Spleen (tissue), 11 donors: Measurements from ENCODE around the gene WDR18. TPM values are rescaled to one million over a fixed set of nuclear protein-coding genes. Genes with fewer than 3 reads are reported as not detected.

Experiments
- DNase-seq: peaks from one replicate; pipeline ENCODE4 v3.0.0-alpha.2; 2020
- H3K27ac ChIP-seq, 8 donors: fragments of 200-600 bp; sonication (generic) in 7 of 8; 1 replicate in 4 of 8; 2 replicates in 4 of 8; pipeline versions ENCODE4 v1.5.0 to v1.8.0; 2016 to 2021; ENCODE audit warnings: inconsistent platforms in 4 of 8, mild to moderate bottlenecking in 4 of 8, moderate library complexity in 1 of 8
- H3K27me3 ChIP-seq, 7 donors: fragments of 200-600 bp; sonication (generic) in 6 of 7; replicated peaks in 1 of 7; 1 replicate in 4 of 7; 2 replicates in 3 of 7; pipeline versions ENCODE4 v1.5.0 to v1.8.0; 2016 to 2021; ENCODE audit warnings: inconsistent platforms in 3 of 7, mild to moderate bottlenecking in 1 of 7
- H3K36me3 ChIP-seq, 6 donors: fragments of 200-600 bp; sonication (generic) in 5 of 6; 1 replicate in 4 of 6; 2 replicates in 2 of 6; pipeline versions ENCODE4 v1.5.0 to v1.8.0; 2016 to 2021; ENCODE audit warnings: inconsistent platforms in 2 of 6
- H3K4me1 ChIP-seq, 6 donors: fragments of 200-600 bp; sonication (generic) in 5 of 6; 1 replicate in 3 of 6; 2 replicates in 3 of 6; pipeline versions ENCODE4 v1.5.0 to v1.8.0; 2016 to 2021; ENCODE audit warnings: inconsistent platforms in 3 of 6
- H3K4me3 ChIP-seq, 8 donors: fragments of 200-600 bp; sonication (generic) in 7 of 8; 1 replicate in 4 of 8; 2 replicates in 4 of 8; pipeline versions ENCODE4 v1.5.0 to v1.8.0; 2016 to 2021; ENCODE audit warnings: inconsistent platforms in 4 of 8, mild to moderate bottlenecking in 4 of 8, moderate library complexity in 2 of 8
- H3K9me3 ChIP-seq, 8 donors: fragments of 200-600 bp; sonication (generic) in 7 of 8; 1 replicate in 4 of 8; 2 replicates in 4 of 8; pipeline versions ENCODE4 v1.5.0 to v1.8.0; 2016 to 2021; ENCODE audit warnings: inconsistent platforms in 4 of 8
- CTCF ChIP-seq, 11 experiments: fragments of 200-600 bp in 7 of 11; fragments of 450-650 bp in 4 of 11; sonication (generic) in 4 of 11; IDR thresholded peaks in 8 of 11; conservative IDR thresholded peaks in 3 of 11; 1 replicate in 7 of 11; 2 replicates in 4 of 11; pipeline versions ENCODE4 v1.4.0 to v1.8.0; 2016 to 2021; ENCODE audit warnings: antibody characterized with exemption in 11 of 11, inconsistent platforms in 4 of 11, mild to moderate bottlenecking in 1 of 11
- POLR2A ChIP-seq, 3 donors: fragments of 450-650 bp; IDR thresholded peaks; one replicate each; pipeline ENCODE4 v1.5.1; 2017; ENCODE audit warnings: antibody characterized with exemption in 3 of 3, mild to moderate bottlenecking in 1 of 3
- POLR2AphosphoS5 ChIP-seq, 3 donors: sonication (generic); formaldehyde crosslinking; IDR thresholded peaks; one replicate each; pipeline ENCODE4 v1.5.1; 2017; ENCODE audit warnings: antibody characterized with exemption in 3 of 3
- WGBS, 5 donors: extraction: QIAGEN DNeasy Blood & Tissue Kit in 3 of 5; methylation state at CpG; one replicate each; pipeline versions ENCODE4 v1.1.5 to v1.1.7; 2013 to 2018; 5-methylcytosine and 5-hydroxymethylcytosine counted together
- intact Hi-C: fragments of 100-400 bp; cut with DNase I; formaldehyde crosslinking; loops from one replicate; pipeline ENCODE4 v1.15.0; 2023; ENCODE audit warnings: low total_unique reads
- polyA plus RNA-seq, 3 donors: library from polyadenylated mRNA; stranded (reverse); fragments of 200-250 nt; gene quantifications; one replicate each; pipeline ENCODE4 v1.2.1, GENCODE V29; 2013
- total RNA-seq, 7 donors: library from RNA; depleted of rRNA in 3 of 7; stranded (reverse); fragments of >200 nt in 3 of 7; fragmentation: NEBNext Ultra II Directional in 4 of 7; extraction: Animal tissue kit (Norgen Biotek cat#: 25700) in 4 of 7; gene quantifications; one replicate each; pipeline versions ENCODE4 v1.1.0 to v1.2.1, GENCODE V29; 2016 to 2021
- donor health status: healthy with polysubstance abuse.
- donor health status: DM: no; HTN: no; CAD: no; lungs with moderate emphysema.
- donor health status: DM: no; HTN: no; CAD: no.
- donor health status: Bipolar disorder and iron deficiency.
- donor health status: healthy.
- donor health status: DM: no; HTN: no; CAD: no.
- donor health status: DM: yes; HTN: yes; CAD: no.

Gene WDR18
- total and polyA plus RNA-seq, 10 donors, result 17.8 to 96.0 (median 37.5) TPM

- 83 to 92% (median 86%) methylated on average over 14 of the region's 14 CpGs for WGBS, 5 donors
- Histone ChIP-seq H3K27ac (no peak overlapping the region), H3K9me3 (no peaks in the 10 kb centered on the region), H3K27me3 (no peaks in the 10 kb centered on the region), H3K4me1 (peaks cover 8 to 78% (median 39%) of the 10 kb centered on the region in 6 donors), H3K4me3 (no peak overlapping the region), H3K36me3 (peaks cover 0 to 6% (median 0%) of the 10 kb centered on the region in 6 donors)
- no peak for DNase-seq
- TF ChIP-seq POLR2A (IDR thresholded peaks at IDR 0.05) (no peak), POLR2AphosphoS5 (IDR thresholded peaks at IDR 0.05) (no peak), CTCF (IDR thresholded peaks at IDR 0.05 in 8 of 11, conservative IDR thresholded peaks at IDR 0.05 in 3 of 11) (no peak)
- intact Hi-C loops, result no loop called here
These were observed 29.9 kb upstream of the WDR18 start for GRCh38 chr19:954272-954671.

- intact Hi-C loops, result no loop called here
- 73 to 87% (median 83%) methylated on average over 29 to 43 of the region's 43 CpGs for WGBS, 5 donors
These were observed 29.3 kb upstream of the WDR18 start for GRCh38 chr19:954672-955494.

GRCh38 chr19:955803-956765, 28.1 kb upstream of the WDR18 start:
- Histone ChIP-seq H3K27ac (no peak overlapping the region), H3K9me3 (no peaks in the 10 kb centered on the region), H3K27me3 (no peaks in the 10 kb centered on the region), H3K36me3 (peaks cover 0 to 24% (median 0%) of the 10 kb centered on the region in 6 donors), H3K4me1 (peaks cover 8 to 63% (median 32%) of the 10 kb centered on the region in 6 donors), H3K4me3 (no peak overlapping the region)
- intact Hi-C loops, result no loop called here
- DNase-seq, result no peak
- TF ChIP-seq CTCF (IDR thresholded peaks at IDR 0.05 in 8 of 11, conservative IDR thresholded peaks at IDR 0.05 in 3 of 11) (no peak), POLR2AphosphoS5 (IDR thresholded peaks at IDR 0.05) (peak in 1 of 3 donors; percentile 3), POLR2A (IDR thresholded peaks at IDR 0.05) (no peak)
- WGBS, 5 donors, result 89 to 95% (median 92%) methylated on average over 42 to 55 of the region's 55 CpGs

More at GRCh38 chr19:954672-955494, 29.3 kb upstream of the WDR18 start:
- TF ChIP-seq POLR2A (IDR thresholded peaks at IDR 0.05) (no peak), POLR2AphosphoS5 (IDR thresholded peaks at IDR 0.05) (peak in 1 of 3 donors; percentile 14), CTCF (IDR thresholded peaks at IDR 0.05 in 8 of 11, conservative IDR thresholded peaks at IDR 0.05 in 3 of 11) (no peak)
- Histone ChIP-seq H3K27me3 (no peaks in the 10 kb centered on the region), H3K4me3 (no peak overlapping the region), H3K4me1 (peaks cover 8 to 72% (median 36%) of the 10 kb centered on the region in 6 donors), H3K9me3 (no peaks in the 10 kb centered on the region), H3K27ac (peak overlapping the region in 1 of 8 donors; percentile 21), H3K36me3 (peaks cover 0 to 12% (median 0%) of the 10 kb centered on the region in 6 donors)
- DNase-seq, result no peak
